OCI-LY3 (cell line): ENCODE data around the gene DTNBP1.

ENCODE experiments used
- CTCF ChIP-seq: fragments of 200-600, 300-600 bp; sonication (generic); IDR thresholded peaks from 2 replicates; pipeline ENCODE4 v1.5.1; 2014; ENCODE audit warnings: antibody characterized with exemption, low read length, low read depth
- EZH2phosphoT487 ChIP-seq: fragments of 200-600 bp; shearing (Covaris generic); IDR thresholded peaks from 2 replicates; pipeline ENCODE4 v1.6.1; 2018; ENCODE audit warnings: antibody characterized with exemption, mixed run types, low read depth

GRCh38 chr6:15602154-15602553, 60.7 kb downstream of the DTNBP1 start:
- no peak for TF ChIP-seq EZH2phosphoT487
- TF ChIP-seq CTCF, result no peak
